ENCODE results near the gene KLRK1.
"Not testable (repeated sequence)": the region's sequence is repeated elsewhere in the genome, so short reads cannot be mapped to it uniquely, and the experiment has no call there.

KLRK1 gene

DNA sequence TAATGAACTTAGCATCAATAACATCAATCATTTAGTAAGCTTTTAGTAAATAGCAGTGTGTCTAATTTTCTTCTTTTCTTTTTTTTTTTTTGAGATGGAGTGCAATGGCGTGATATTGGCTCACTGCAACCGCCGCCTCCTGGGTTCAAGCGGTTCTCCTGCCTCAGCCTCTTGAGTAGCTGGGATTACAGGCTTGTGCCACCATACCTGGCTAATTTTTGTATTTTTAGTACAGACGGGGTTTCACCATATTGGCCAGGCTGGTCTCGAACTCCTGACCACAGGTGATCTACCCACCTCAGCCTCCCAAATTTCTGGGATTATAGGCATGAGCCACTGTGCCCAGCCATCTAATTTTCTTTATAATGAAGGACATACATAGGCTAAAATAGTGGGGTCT is 2.3 kb downstream of the KLRK1 start:
- not testable (repeated sequence) for DNase-seq

DNA sequence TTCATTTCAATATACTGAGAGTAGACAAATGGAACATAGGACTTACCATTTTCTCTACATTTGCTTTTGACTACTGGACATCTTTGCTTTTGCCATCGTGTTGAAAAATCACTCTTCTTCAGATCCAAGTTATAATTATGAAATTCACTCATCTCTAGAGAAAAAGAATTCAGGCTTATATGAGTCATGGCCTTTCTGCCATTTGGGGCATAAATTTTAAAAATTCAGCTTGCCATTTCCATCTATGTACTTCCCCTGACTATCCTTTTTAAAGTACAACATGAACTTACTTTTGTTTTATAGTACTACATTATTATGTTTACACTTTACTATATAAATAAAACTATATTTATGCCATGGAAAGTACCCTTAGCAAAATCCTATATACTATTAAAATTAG is 3.0 kb downstream of the KLRK1 start:
- DNase-seq, result no peak

DNA sequence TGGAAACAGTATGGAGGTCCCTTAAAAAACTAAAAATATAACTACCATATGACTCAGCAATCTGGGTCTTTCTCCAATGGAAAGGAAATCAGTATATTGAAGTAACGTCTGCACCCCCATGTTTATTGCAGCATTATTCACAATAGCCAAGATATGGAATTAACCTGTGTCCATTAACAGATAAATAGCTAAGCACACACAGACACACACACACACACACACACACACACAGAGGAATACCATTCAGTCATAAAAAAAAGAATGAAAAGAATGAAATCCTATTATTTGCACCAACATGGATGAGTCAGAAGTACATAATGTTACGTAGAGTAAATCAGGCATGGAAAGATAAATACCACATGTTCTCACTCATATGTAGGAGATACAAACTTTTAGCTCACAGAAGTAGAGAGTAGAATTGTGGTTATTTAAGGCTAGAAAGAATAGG is 4.7 kb downstream of the KLRK1 start:
- no peak for DNase-seq

DNA sequence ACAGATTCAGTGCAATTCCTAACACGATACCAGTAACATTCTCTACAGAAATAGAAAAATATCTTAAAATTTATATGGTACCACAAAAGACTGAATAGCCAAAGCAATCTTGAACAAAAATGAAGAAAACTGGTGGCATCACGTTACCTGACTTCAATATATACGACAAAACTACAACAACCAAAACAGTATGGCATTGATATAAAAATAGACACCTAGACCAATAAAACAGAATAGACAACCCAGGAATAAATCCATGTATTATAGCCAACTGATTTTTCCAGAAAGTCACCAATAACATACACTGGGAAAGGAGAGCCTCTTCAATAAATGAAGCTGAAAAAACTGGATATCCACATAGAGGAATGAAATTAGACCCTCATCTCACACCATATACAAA is 5.7 kb downstream of the KLRK1 start:
- DNase-seq, result no peak

DNA sequence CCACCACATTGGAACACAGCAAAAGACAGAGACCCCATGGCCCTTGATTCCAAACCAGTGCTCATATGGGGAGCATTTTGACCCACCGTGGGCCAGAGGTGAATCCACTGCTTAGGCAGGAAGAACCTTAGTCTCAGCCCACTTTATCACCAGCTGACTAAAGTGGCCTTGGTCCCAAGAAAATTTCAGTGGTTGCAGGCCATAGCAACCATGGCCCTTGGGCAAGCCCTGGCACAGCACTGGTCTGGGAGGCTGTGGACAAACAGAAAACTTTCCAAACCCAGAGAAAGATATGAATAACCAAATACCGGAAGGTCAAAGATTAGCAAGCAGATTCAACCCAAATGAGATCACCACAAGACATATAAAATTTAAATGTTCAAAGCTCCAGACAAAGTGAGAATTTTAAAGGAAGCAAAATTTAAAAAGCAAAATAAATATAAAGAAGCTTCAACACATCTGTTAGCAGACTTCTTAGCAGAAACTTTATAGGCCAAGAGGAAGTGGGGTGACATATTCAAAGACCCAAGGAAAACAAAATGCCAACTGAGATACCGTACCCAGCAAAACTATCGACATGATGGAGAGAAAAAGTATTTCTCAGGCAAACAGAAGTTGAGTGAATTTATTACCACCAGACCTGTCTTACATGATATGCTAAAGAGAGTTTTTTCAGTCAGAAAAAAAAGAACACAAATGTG is 7.8 kb downstream of the KLRK1 start:
- DNase-seq, result no peak

DNA sequence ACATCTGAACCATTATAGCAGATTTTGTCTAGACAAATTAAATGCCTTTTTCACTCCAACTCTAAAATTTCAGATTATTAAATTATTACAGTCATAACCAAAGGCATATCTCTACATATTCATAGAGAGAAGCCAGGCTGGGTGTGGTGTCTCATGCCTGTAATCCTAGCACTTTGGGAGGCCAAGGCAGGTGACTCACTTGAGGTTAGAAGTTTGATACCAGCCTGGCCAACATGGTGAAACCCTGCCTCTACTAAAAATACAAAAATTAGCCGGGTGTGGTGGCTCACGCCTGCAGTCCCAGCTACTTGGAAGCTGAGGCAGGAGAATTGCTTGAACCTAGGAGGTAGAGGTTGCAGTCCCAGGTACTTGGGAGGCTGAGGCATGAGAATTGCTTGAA is 11.1 kb downstream of the KLRK1 start:
- not testable (repeated sequence) for DNase-seq

DNA sequence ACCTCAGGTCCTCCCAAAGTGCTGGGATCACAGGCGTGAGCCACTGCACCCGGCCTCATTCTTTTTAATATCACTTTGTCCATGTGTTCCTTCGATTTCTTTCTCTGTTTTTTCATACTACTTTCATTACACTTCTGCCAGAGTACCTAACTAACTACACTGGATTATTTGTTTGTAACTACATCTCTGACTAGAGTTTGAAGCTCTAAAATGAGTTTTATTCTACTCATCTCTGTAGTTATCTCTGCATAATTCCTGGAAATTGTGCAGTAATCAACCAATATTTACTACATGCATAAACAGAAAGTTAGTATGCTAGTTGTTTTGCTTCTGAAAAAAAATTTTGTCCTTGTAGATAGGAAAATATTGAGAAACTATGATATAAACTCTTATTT is 15.2 kb downstream of the KLRK1 start:
- no peak for DNase-seq

DNA sequence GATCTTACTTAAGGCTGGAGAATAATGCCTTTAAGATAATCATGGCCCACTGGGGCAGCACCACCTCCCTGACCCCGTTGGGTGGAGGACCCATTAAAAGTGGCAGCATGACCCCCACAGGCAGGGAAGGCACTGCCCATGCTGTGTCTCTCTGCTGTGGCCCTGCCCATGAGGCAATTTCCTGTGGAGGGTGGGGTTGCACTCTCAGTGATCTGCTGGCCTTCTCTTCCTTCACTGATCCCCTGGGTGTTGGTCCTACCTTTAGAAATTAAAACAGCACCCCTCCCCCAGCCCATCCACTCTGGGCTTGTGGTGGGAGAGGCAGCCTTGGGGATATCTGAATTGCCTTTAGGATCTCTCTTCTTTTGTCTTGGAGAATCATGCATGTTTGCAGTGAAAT is 17.3 kb downstream of the KLRK1 start:
- DNase-seq, result no peak

DNA sequence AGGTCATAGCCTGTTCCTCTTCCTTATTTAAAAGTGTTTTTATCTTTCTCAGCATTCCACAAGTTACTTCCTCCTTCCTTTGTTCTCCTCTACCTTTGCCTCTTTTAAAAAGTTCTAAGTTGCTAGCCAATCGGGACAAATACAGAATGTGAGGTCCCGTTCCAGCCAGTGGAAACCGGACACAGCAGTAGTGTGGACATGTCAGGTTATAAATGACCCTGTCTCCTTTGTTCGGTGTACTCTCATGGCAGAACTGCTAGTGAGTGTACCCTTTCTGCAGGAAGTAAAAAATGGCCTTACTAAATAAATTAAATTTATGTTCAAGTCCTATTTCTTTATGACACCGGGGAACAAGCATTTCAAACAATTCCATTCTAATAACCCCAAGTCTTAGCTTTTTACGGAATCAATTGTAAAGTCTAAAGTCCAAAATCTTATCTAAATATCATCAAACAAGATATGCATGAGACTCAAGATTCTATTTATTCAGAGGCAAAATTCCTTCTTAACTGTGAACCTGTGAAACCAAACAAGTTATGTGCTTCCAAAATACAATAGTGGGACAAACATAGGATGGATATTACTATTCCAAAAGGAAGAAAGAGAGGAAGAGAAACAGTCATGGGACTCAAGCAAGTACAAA is 17.8 kb downstream of the KLRK1 start:
- not testable (repeated sequence) for DNase-seq

DNA sequence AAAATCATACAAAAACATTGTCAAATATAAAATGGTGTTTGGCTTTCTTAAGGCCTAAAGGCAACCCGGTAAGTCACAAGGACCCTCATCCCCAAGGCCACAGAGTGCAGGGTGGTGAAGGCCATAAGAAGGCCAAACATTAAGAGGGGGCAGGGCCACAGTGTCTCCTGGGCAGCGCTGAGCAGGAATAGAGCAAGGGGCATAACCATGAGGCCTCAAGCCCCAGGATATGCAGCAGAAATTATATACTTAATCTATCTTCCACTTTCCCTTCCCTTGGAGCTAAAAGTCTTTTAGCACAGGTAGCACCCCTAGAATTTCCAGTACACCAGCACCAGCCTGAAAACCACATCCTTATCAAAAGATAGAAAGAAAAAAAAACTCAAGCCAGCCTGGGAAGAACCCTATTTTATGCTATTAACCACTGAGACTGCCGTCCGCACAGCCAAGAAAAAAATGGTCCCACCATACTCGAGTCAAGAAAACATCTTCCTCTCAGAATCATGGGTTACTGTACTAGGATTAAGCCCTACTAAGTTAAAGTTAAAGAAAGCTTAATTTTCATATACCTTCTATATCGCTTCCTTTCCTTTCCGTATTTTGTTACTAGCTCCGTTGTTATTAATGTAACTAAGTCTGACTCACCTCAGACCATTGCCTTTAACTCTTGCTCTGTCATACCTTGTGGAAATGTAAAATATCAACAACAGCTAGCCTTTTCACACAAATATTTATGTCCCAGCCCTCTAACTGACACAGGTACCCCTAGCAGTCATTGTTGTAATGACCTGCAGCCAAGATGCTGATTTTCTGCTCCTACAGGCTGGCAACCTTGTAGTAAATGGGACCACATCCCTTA is 20.1 kb downstream of the KLRK1 start:
- DNase-seq, result no peak

DNA sequence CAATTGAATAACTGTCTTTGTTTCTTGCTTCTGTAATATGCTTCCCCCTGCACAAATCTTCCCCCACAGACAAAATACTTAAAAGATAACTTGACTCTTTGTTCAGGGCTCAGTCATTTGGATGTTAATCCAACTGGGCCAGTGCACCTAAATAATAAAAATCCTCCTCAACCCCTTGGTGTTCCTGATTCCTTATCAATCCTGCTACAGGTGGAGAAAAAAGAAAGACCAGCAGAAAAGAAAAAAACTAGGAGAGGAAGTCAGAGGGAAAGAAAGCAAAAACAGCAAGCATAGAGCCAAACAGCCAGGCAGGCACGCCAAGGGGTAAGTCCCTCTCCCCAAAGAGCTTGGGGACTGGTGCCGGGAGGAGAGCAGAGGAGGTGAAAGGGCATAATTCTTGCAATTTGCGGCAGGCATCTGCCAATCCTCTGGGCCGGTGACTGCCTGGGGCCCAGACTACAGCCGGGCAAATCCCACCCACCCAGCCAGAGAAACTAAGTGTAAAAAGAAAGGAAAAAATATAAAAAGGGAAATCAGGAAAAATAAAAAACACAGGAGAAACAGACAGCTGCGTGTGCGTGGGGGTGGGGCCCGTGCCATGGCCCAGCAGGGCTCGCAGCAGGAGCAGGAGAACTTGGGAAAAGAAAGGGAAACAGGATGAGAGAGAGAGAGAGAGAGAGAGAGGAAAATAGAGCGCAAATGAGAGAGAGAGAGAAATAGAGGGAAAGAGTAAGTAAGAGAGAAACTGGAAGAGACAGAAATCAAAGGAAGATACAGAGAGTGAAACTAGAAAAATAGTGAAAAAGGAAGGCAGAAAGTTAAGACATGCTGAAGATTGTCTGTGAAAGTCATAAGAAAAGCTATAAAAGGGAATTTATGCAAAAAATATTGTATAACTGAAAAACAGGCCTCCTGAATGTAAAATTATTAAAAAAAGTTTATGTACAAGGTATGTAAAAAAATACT is 21.4 kb downstream of the KLRK1 start:
- DNase-seq, result no peak

DNA sequence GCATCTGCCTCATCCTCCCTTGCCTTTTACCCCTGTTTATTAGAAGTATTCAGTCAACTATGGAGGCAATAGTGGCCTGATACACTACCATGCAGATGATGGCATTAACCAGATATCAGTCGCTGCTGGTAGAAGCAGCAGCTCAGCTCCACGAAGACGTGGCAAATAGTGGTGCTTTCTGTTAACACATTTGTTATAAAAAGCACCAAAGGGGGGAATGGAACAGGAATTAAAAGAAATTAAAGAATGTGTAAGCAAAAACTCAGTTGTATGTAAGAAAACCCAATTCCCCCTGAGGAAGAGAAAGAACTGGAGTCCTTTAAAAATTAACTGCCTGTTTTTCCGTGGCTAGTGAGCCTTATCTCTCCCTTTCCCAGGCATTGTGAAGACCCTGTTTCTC is 22.1 kb downstream of the KLRK1 start:
- not testable (repeated sequence) for DNase-seq

DNA sequence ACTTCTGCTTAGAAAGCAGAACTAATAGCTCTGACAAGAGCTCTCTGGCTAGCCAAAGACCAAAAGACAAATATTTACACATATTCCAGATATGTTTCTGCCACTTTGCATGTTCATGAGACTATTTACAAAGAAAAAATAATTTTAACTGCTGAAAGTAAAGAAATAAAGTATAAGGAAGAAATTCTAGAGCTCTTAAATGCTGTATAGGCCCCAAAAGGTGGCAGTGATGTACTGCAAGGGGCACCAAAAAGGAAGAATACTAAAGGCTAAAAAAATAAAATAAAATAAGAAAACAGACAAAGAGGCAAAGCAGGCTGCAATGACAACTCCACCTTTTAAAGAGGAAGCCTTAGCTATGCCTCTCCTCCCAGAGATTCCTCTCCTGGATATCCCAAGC is 23.0 kb downstream of the KLRK1 start:
- DNase-seq, result no peak

DNA sequence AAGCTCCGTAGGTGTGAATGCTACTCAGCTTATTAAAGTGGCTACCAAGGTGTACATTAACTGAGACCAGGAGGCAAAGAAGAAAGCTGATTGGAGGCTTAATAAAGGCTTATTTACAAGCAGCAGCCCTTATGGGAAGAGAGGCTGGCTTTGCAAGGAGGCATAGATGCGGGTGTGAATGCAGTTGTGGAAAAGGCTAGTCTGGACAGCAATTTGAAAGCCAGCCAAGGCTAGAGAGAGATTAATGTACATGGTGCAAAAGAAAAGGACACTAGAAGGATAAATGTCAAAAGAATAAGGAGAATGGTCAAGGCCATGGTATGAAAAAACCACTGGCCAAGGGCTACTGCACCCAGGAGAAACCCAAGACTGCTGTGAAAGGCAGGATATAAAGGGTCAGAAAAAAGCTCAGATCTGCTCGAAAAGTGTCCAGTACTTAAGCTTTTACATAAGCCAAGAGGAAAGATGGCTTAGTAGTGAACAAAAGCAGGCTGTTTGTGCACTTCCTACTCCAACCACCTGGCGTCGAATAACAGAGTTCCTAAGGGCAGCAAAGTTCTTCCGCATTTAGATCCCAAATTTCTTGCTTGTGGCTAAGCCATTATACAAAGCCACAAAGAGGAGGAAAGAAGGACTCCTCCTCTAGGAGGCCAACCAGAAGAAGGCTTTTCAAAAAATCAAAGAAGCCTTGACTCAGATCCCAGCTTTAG is 24.0 kb downstream of the KLRK1 start:
- no peak for DNase-seq

DNA sequence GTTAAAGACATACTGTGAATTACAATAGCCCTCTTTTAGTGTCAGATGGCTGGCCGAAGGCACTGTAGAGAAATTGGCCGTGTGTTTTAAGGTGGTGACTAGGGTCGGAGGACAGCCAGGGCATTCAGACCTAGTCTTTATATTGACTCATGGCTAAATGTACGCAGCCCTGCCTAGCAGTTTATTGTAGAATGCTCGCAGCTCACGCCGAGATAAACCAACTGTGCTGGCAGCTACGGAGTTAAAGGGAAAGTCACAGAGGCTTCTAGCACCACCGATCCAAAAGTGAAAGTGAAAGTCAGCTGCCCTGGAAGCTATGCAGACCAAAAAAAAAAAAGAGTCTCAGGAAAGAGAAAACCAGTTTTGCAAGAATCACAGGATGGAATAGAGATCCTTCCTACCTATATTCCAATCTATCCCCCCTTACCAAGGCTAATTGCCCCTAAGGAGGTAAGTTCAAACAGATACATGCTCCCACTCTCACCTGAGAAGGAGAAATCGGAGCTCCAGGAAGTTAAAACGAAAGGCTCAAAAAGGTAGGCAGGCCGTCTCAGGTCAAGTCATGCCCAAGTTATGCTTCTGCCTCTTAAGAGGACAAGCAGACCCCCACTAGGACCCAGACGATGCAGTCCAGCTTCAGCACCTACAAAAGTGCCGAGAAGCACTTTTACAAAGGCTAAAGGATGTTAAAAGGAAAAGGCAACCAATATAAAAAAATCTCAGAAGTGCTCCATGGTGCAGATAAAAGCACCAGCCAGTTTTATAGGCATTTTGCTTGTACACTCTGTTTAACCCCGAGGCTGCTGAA is 24.8 kb downstream of the KLRK1 start:
- DNase-seq, result peak; percentile 42

DNA sequence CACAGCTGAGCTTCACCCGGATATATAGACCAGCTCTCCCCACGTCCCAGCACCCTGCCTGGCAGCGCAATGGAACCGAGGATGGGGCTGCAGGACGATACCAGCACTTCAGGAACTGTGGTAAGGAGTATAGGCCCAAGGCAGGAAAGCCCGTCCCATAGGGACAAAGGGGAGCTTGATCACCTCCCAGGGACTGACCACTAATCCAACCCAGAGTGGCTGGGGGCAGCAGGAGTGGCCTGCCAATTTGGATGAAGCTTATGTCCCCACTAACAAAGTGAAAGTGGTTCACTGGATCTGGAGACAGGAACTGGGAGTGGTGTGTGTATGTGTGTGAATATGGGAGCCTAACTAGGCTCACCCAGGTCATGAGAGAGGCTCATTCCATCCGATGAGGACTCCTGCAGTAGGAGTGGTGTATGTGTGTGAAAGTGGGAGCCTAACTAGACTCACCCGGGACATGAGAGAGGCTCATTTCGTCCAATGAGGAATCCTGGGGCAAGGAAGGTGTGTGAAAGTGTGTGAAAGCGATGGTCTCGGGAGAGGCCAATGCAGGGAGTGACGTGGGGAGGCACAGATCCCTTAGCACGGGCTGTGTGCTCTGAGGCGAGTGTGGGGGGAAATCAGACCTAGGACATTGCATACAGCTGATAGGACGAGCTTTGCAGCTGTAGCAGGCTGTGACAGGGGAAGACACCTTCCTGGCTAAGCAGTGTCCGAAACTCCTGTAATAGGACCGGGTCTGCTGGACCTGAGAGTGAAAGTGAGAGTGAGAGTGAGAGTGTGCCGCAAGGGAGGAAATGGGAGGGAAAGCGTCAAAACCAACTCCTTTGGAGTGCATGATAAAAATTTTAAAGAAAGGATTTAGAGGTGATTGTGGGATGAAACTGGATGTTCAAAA is 25.7 kb downstream of the KLRK1 start:
- no peak for DNase-seq

DNA sequence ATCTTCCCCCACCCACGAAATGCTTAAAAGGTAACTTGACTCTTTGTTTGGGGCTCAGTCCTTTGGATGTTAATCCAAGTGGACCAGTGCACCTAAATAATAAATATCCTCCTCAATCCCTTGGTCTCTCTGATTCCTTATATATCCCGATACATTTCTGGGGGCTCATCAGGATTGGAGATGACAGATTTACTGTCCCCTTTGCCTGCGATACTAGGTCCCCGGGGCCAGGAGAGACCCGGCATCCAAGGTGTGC is 26.3 kb downstream of the KLRK1 start:
- DNase-seq, result no peak

DNA sequence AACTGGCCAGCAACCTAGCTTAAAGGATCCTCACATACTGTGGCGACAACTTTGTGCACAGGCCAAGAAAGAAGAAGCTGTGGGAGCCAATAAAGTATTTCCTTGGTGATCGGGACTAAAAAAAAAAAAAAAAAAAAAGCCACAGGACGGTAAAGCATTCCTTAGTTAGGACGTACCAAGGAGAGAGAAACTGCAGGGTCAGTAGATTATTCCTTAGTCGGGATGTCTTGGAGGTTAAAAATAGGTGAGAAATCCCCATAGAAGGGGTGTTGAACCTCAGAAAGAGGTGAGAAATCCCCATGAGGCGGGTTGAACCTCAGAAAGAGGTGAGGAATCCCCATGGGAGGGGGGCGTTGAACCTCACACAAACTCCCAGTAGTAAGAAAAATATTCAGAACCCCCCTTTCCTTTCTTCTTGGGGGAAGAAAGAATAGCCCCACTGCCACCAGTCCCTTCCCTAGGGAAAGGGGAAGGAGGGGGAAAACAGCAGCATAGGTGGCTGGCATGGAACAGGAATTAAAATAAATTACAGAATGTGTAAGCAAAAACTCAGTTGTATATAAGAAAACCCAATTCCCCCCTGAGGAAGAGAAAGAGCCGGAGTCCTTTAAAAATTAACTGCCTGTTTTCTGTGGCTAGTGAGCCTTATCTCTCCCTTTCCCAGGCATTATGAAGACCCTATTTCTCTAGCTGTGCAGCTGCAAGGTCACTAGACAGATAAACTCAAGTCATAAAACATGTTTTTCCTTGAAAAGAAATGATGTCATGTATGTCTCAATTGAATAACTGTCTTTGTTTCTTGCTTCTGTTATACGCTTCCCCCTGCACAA is 26.8 kb downstream of the KLRK1 start:
- no peak for DNase-seq

DNA sequence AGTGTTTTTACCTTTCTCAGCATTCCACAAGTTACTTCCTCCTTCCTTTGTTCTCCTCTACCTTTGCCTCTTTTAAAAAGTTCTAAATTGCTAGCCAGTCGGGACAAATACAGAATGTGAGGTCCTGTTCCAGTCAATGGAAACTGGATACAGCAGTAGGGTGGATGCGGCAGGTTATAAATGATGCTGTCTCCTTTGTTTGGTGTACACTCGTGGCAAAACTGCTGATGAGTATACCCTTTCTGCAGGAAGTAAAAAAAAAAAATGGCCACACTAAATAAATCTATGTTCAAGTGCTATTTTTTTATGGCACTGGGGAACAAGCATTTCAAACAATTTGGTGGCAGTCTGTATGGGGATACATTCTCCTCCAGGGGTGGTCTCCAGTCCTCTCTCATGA is 27.5 kb downstream of the KLRK1 start:
- DNase-seq, result no peak
